Middle frontal gyrus (tissue), 1 donor: ENCODE results near the gene PXDN.

Experiments used
- DNase-seq: peaks from one replicate; pipeline ENCODE4 v3.0.0-alpha.2; 2015; ENCODE audit warnings: low spot score; ENCODE audit errors: extremely low spot score

The PXDN gene

GRCh38 chr2:1650085-1650872 is 94.0 kb downstream of the PXDN start:
- no peak for DNase-seq

- no peak for DNase-seq
These were observed 94.9 kb downstream of the PXDN start for GRCh38 chr2:1649103-1650084.

- no peak for DNase-seq
These were observed 95.8 kb downstream of the PXDN start for GRCh38 chr2:1648241-1649102.

- no peak for DNase-seq
These were observed 96.7 kb downstream of the PXDN start for GRCh38 chr2:1647417-1648240.

DNA sequence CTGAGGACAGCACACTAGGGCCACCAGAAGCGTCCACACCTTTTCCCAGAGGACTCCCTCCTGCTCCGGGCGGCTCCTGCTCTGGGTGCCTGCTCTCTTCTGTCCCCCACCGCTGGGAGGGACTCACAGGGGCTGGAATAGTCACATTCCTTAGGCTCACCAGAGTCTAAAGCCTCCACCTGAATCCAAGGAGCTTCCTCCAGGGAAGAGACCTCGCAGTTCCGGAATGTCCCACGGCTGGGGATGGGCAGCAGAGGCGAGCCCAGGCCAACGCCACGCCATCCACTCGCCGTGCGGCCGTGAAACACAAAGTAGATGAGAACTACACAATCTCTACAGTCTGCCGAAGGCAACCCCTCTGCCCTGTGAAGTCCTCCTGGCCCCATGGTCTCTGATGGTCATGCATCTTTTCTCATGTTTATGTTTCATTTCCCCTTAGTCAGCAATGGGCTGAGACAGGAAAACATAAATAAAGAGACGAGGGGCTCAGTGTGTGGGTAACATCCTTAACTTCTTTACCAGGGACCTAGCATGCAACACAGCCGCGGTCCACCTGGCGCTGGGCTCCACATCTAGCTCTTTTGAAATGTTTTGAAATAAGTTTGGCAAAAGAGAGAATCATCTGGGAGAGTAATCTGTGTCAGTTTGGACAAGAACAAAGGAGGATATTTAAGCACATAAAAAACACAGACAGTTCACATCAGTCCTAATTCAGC is 98.4 kb downstream of the PXDN start:
- no peak for DNase-seq

- DNase-seq: no peak
These were observed 99.9 kb downstream of the PXDN start for GRCh38 chr2:1644427-1644826.

GRCh38 chr2:1642993-1643619 is 101.2 kb downstream of the PXDN start:
- no peak for DNase-seq

DNA sequence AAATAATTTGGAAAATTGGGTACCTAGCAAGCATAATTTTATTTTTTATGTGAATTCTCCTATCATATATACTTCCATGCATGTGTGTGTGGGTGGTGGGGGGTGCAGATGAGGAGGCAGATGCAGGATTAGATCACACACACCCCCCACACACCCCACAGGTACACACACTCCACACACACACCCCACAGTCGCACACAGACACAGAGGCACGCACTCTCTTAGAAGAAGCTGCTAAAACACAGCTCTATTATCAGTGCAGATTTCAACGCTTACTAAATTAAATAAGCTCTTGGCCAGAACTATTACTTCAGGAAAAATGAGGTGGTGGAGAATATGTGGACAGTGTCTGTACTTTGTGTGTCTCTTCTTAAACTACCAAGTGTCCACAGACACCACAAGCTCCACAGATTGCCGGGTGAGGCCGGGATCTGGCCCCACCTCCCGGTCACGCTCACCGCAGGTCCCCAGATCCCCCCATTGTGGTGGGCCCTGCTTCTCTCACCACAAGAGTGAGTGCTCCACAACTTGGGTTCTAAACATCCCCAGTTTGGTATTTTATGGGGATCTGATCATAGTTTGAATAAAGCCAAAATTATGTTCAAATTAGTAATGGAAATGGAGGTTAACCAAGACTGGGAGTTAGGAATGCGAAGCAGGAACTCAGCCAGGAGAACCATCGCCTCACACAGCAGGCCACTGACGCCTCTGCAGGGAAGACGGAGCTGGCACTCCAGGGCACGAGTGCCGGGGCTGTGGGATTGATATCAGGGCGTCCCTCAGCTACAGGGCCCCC is 102.1 kb downstream of the PXDN start:
- DNase-seq: no peak

DNA sequence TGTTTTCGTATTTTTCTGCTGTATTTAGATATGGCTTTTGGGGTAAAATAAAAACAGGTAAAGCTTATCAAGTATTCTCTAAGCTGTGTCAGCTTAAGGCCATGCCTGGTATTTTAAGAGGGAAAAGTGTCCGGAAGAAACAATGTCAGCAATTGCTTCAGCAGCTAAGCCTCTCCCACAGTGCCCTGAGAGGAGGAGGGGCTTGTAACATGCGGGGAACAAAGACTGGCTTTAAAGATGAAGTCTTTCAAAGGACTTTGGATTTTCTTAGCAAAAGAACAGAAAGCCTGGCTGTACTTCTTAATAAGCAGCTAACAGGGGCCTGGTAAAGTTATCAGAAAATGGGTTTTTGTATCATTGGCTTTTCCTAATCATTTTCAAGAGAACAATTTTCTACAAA is 102.8 kb downstream of the PXDN start:
- no peak for DNase-seq

DNA sequence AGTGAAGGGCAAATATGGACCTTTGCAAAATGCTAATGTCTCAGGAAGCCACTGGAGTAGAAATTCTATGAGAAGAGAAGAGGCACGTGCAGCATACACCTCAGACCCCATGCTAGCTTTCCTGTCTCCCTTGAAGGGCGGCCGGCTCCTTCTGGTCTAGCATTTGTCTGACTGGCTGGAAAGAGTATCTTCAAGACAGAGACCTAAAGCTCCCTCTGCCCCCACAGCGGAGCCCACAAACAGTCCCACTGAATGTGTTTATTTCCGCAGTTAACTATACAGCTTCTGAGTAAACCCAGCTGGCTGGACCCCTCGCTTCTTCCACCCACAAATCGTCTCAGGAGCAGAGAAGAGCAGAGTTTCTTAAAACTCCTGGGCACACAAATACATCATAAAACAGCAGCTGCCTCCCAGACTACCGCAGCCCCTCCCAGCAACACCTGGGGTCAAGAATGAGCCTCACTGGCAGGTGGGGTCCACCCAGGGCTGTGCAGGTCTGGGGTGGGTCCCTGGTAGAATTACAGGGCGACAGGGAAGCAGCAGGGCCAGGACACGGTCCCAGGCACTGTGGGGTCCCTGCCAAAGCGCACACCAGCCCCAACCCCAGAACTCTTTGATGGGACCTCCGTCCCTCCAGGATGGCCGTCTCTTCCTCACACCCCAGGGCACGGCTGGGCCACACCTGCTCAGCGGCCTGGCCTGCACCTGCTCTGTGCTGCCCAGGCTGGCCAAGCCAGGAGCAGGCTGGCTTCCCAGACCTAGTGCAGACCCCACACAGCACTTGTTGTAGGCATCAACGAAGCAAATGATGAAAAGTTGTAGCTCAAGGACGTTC is 103.8 kb downstream of the PXDN start:
- DNase-seq: no peak

- no peak for DNase-seq
These were observed 105.0 kb downstream of the PXDN start for GRCh38 chr2:1639086-1639858.

DNA sequence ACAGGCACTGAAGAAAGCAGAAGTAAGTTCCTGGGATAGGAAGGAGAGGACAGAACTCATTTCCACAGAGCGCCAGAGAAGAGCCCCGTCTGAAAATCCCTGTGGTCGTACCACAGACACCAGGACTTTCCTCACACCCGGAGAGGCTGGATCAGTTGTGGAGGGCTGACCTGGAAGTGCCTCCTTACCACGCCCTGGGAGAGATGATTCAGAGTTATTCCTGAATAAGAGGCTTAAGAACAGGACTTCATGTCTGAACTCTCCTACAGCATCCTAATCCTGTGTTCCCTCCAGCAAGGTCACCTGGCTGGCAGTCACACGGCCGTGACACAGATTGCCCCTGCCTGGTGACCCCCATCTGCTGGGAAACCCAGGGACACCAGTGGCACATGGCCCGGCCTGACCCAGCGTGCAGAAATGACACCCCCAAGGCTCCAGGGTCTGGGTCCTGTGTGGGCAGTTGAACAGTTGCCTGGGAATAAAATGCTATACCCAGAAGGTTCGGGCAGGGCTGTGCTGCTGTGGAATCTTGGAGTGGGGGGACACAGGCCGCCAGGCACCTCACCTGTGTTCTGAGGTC is 105.9 kb downstream of the PXDN start:
- no peak for DNase-seq

- DNase-seq: no peak
These were observed 107.4 kb downstream of the PXDN start for GRCh38 chr2:1636791-1637415.

- DNase-seq: no peak
These were observed 108.5 kb downstream of the PXDN start for GRCh38 chr2:1635823-1636222.

DNA sequence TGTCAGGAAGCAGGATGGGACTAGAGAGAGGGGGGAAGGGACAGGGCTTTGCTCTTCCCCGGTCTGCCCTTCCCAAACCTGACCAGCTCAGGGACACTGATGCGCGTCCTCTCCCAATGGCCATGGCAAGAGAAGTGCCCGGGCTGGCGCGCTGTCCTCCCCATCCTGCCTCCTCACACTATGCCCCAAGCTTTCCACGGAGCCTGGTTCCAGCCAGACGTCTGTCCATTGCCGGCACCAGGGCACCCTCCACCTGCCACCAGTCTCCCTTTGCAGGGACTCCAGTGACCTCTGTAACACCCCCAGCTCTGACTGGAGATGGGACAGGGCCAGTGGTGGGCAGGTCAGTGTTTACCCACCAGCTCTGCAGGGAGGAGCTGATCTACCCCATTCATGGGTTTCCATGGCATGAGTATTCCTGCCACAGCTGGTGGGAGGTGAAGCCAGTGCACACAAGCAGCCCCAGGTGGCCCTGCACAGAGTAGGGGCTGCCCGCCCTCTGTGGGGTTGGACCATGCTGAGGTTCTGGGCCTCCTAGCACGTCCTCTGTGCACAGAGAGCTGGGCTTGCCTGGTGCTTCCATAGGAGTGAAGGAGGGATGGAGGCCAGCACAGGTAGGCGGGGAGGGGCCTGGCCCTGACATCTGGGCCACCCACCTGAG is 109.5 kb downstream of the PXDN start:
- no peak for DNase-seq
